Central memory CD4-positive, alpha-beta T cell (primary cell): ENCODE results near the gene ITSN1.
"Not testable (repeated sequence)": the region's sequence is repeated elsewhere in the genome, so short reads cannot be mapped to it uniquely, and the experiment has no call there.

ENCODE experiments used
- DNase-seq: peaks from one replicate; pipeline ENCODE4 v3.0.0; 2022

ITSN1 gene

DNA sequence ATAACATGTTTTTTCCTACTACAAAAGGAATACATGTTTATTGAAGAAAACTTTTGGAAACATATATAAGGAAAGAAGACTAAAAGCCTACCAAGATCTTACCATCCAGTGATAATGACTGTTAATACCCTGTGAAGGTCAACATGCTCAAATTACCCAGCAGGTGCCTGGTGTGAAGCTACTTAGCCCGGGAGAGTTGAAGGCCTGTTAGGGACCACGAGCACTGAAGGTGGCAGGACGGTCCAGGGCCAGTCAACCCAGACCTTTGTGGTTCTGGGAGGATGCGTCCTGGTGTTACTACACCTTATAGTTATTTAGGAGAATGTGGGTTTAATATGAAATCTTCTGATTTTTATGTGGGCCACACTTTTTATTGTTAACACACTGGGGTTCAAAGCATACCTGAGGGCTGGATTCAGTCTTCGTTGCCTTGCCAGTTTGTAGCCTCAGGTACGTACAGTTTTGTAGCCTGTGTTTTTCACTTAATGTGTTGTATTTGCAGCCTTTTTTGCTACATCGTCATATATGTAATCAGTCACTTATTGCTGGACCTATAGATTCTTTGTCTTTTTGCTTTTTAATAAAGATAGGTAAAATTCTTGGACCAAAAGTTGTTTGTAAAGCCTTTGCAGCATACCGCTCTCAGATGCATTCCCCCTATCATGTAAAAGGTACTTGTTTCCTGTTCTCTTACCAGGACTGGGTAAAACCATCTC lies 9.8 kb downstream of the ITSN1 start:
- no peak for DNase-seq

DNA sequence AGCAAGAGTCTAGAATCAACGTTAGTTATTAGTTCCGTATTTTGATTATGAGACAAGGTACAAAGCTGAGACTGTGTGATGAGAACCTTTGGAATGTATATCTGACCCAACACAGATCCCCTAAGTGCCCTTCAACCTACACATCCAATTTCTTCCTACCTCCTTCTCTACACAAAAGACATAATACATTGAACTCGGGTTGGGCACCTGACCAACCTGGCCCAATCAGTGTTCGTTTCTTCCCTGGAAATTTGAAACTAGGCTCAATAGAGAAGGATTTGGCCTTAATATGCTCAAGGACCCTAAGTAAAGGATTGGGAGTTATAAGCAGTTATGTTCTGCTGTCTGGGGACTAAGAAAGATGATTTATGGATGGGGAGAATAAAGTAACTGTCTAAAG lies 12.1 kb downstream of the ITSN1 start:
- no peak for DNase-seq

DNA sequence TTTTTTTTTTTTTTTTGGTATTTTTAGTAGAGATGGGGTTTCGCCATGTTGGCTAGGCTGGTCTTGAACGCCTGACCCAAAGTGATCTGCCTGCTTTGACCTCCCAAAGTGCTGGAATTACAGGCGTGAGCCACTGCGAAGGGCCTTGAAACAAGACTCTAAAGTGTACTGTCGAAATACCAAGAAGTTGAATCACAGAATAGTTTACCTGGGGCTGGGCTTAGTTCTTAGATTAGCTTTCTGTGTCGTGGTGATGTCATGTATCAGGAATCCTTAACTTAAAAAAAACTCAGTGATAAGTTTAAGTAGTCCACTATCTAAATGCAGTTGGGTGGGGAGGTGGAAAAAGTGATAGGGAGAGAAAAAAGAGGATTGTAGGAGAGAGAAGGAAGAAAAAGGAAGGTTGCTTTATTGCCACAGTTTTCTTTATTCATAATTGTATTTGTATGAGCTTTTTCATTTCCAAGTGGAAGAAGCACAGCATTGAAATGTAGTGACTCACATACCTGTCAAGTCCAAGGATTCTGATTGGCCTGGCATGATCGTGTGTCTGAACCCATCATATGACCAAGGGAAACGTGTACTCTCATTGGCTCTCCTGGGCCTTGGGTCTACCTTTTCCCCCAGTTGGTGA lies 13.4 kb downstream of the ITSN1 start:
- DNase-seq = no peak

DNA sequence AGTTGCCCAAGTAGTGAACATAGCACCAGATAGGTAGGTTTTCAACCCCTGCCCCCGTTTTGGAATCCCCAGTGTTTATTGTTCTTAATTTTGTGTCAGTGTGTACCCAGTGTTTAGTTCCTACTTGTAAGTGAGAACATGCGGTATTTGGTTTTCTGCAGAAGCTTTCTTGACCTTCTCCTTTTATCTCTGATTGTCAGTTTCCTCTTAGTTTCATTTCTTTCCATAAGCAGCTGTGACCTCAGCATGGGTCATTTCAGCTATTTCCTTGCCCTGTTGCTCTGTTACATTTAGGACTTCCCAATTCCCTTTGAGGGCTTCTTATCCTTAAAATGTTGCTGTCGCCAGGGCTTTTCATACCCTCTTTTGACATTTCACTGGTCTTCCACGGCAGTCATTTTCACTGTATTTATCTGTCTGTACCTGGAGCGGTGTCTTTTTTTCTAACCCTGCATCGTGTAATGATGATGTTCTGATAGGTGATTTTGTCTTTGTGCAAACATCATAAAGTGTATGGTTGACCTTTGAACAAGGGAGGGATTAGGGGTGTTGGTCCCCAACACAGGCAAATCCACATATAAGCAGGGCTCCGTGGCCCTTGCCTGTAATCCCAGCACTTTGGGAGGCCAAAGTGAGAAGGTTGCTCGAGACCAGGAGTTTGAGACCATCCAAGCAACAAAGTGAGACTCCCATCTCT lies 15.0 kb downstream of the ITSN1 start:
- no peak for DNase-seq

DNA sequence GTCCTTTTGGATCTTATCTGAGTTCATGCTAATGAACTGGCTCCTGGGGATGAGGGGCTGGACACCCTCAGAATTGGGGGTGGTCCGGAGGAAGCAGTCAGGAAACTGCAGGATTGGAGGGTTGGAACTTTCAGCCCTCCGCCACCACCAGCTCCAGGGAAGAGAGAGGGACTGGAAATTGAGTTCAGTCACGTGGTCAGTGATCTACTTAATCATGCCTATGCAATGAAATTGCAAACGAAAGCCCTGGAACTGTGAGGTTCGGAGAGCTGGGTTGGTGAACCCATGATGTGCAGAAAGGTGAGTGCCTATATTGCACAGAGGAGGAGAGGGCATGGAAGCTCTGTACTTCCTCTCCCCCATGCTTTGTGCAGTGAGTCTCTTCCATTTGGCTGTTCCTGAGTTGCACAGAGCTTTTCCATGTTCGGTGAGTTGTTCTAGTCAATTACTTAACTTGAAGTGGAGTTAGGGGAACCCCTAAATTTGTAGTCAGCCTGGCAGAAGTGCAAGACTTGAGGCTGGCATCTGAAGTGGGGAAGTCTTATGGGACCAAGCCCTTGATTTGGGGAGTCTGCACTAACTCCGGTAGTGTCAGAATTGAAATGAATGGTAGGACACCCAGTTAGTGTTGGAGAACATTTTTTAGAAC lies 16.7 kb downstream of the ITSN1 start:
- DNase-seq = no peak

DNA sequence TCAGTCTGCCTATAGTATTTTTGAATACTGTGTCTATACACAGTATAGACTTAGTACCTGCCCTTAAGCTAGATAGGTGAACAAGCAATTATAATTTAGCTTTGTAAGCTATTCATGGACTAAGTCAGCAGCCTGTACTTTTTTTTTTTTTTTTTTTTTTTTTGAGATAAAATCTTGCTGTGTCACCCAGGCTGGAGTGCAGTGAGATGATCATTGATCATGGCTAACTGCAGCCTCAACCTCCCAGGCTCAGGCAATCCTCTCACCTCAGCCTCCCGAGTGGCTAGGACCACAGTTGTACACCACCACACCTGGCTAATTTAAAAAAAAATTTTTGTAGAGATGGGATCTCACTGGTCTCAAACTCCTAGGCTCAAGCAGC lies 17.3 kb downstream of the ITSN1 start:
- no peak for DNase-seq

DNA sequence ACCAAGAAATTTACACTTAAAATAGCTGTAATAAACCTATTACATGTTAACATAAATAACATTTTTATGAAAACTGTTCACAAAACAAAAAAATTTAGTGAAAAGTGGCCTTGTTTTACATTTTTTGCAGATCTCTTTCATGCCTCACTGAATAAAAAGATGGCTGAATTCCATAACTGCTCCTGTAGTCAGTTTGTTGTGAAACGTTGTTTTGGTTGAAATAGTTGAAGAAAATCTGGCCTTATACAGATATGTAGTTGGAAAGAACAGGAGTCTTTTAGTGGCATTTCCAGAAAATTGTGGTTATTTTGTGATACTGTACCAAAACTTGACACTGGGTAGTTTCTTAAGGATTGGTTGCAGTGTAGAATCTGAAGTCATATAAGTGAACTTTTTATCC lies 18.1 kb downstream of the ITSN1 start:
- DNase-seq = no peak

DNA sequence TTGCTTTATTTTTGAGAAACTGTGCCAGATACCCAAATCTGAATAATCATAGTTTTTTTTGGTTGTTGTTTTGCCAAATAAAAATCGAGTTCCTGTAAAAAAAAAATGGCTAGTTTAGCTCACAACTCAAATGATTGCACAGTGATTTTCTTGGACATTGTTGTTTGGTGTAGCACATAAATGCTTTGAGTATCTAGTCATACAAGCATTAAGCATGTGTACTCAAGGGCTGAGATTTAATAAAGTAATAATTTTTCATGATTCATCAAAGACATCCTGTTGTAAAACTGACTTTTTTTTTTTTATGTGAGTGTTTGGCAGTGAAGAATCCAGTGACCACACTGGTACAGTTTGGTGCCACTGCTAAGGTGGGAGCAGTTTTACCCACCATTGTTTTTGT lies 18.8 kb downstream of the ITSN1 start:
- no peak for DNase-seq

DNA sequence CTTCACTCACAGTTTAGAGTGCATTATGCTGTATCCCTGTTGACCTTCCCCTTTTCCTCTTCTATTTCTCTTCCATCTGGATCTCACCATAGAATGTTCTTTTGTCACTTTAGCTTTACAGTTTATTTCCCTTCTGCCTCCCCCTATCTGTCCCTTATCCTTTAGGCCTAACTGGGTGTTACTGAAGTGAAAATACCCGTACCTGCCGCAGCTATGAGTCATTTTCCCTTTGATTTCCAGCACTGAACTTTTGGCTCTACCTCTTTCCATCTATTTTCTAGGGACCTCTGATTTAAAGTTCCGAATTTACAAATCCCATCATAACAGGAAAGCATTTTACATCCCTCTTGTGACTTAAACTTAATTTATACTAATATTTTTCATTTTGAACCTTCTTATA lies 19.7 kb downstream of the ITSN1 start:
- DNase-seq = no peak

DNA sequence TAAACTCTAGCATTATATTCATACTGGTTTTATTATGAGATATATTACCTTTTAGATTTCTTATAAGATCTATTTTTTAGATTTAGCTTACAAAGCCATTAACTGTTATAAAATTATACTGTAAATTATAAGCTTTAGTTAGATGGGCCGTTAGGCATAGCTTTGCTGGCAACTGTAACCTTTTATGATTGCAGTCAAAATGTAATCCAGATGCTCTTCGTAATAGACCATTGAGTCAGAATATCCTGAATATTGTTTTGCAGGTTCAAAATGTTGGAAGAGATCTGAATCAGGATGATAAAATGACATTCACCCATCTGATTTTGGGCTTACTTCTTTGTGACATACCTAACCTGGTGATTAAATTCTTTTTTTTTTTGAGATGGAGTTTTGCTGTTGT lies 20.9 kb downstream of the ITSN1 start:
- DNase-seq = no peak

DNA sequence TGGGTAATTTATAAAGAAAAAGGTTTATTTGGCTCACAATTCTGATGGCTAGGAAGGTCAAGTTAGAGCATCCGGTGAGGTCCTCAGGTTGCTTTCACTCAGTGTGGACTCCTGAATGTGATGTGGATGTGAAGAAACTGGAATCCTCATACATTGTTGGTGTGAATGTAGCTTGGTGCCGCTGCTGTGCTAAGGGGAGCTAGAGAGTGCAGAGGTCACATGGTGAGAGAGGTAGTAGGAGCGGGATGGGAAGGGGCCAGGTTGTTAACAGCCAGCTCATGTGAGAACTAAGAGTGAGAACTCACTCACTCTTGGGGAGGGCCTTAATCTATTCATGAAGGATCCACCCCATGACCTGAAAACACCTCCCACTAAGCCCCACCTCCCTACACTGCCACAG lies 21.8 kb downstream of the ITSN1 start:
- no peak for DNase-seq

DNA sequence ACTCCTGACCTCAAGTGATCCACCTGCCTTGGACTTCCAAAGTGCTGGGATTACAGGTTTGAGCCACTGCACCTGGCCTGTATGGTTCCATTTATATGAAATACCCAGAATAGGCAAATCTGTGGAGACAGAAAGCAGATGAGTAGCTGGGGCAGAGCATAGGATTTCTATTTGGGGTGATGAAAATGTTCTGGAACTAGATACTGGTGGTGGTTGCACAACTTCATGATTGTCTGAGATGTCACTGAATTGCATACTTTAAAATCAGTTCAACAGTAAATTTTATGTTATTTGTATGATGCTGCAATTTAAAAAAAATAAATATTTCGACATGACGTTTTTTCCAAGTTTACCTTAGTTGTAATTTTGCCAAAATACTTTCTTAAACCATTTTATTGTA lies 23.9 kb downstream of the ITSN1 start:
- no peak for DNase-seq

DNA sequence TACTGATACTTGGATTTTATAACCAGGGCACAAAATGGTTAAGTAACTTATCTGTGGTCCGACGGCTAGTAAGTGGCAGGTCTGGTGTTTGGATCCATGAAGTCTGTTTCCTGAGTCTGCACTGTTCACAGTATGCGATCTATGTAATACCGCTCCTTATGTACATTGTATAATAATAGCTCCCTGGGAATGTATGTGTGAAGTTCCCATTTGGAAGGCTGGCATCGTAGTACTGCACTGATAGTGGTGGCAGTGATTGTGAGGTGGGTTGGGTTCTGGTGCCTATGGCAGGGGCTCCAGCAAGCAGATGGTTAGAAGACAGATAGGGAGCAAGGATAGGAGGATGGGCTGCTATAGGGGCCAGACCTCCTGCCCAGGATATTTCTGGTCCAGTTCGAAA lies 25.3 kb downstream of the ITSN1 start:
- no peak for DNase-seq

DNA sequence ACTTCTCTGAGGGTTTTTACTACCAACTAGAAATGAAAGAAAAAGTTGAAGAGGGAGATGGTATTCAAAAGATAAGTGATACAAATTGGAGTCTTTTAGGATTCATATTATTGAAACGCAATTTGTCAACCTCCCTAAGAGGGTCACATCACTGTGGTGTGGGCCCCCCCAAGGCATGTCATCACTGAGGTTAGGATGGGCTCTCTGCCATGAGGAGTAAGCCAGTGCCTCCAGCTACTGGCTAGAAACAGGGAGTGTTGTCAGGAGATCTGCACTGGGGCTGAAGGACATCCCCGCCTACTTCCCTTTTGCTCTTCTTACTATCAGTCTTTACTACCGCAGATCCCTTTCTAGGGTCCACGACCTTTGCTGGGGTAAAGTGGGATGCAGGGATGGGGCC lies 25.9 kb downstream of the ITSN1 start:
- DNase-seq = no peak

DNA sequence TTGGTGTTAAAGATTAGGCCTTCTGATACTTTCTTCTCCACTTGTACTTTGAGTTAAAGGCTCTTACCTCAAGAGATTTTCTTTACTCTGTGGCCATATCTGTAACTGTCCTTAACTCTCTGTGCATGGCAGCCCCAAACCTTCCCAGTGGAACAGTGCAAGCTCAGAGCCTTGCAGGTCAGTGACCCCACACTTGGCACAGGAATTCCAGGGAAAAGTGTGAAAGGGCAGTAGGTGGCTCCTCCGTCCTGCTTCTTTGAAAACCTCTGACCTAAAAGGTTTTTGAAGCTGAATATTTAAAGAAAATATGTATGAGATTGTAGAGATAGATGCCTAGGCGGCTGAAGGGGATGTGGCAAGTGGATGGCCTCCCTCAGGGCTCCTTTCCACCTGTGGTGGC lies 26.3 kb downstream of the ITSN1 start:
- no peak for DNase-seq

DNA sequence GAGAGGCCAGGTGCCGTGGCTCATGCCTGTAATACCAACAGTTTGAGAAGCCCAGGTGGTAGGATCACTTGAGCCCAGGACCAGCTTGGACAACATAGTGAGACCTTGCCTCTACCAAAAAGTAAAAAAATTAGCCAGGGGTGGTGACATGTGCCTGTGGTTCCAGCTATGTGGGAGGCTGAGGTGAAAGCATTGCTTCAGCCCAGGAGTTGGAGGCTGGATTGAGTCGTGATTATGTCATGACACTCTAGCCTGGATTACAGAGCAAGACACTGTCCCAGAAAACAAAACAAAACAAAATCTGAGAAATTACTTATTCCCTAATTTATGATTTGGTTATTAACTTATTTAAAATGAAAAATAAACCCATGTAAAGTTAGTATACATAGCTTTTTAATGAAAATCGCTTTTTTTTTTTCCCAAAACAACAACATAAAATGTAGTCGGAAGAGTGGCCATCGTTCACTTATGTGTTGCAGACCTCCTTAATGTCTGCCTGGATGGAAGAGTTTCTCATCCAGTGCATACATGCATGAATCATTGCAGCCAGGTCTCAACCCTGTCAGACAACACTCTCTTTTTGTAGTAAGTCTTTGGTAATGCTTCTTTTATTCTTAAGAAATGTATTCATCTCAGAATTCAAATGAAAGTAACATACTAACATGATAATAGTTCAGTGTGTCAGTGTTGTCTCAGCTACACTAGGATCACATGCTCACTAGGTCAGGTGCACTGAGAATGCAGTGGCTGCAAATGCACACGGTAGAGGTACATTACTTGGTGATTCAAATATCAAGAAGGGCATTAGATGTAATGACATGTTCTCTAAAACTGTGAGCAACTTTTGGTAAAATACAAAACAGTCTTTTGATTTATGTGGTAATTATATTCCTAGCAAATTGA lies 28.0 kb downstream of the ITSN1 start:
- no peak for DNase-seq

DNA sequence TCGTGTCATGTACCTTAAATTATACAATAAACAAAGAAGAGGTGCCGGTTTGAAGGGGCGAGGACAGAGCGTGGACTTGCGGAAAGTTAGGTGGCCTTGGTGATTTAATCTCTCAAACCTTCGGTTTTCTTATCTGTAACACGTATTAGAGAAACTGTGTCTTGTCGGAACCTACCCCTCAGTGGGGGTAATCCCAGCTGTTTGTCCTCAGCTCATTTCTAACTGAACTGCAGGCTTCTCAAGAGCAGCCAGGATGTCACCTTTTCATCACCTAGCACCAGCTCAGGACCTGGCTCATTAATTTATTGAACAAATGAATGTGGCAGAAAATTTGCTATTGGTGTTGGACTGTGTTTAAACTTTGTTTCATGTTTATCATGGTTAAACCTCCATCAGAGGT lies 31.2 kb downstream of the ITSN1 start:
- DNase-seq = no peak

DNA sequence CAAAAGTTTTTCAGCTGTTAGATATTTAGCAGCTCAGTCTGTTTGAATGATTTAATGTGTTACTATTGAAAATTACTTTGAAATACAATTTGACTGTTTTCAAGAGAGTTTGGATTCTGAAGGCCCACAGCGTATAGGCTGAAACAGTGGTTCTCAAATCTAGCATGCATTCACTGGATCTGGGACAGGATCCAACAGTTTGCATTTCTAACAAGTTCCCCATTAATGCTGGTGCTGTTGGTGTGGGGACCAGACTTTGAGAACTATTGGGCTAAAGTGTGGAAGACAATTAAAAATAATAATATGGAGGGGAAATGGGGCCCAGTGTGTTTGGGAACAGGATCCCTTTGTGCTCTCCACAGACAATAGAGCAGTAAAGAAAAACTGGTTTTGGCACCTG lies 31.9 kb downstream of the ITSN1 start:
- DNase-seq = no peak

DNA sequence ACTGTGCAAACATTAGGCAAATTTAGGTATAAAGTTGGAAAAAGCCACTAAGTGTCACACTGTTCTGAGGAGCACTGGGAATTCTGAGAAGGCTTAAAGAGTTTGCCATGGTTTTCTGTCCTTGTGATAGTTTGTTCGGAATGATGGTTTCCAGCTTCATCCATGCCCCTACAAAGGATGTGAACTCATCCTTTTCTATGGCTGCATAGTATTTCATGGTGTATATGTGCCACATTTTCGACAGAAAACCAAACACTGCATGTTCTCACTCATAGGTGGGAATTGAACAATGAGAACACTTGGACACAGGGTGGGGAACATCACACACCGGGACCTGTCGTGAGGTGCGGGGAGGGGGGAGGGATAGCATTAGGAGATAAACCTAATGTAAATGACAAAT lies 34.4 kb downstream of the ITSN1 start:
- not testable (repeated sequence) for DNase-seq

DNA sequence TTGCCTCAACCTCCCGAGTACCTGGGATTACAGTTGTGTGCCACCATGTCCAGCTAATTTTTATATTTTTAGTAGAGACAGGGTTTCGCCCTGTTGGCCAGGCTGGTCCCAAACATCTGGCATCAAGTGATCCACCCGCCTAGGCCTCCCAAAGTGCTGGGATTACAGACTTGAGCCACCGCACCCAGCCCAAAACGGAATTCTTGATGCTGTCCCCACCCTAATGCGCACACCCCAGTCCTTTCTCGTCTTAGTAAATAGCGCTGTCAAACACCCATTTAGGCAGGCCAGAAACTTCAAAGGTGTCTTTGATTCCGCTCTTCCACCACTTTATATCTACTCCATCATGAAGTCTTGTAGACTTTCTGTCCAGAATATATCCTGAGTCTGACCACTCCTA lies 35.1 kb downstream of the ITSN1 start:
- no peak for DNase-seq

DNA sequence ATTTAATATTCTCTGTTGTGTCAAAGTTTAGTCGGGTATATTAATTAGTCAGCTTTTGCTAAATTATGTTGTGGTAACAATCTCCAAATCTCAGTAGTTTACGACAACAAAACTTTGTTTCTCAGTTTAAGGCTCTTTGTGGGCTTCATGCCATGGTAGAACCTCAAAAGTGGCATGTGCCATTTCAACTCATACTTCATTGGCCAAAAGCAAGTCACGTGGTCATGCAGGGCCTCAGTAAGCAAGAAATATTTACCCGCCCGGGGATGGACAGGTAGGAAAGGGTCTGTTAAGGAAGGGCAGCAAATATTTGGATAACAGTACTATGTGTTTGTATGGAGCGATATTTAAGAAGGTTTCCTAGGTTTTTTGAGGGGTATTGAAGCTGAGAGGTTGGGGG lies 38.6 kb downstream of the ITSN1 start:
- no peak for DNase-seq

DNA sequence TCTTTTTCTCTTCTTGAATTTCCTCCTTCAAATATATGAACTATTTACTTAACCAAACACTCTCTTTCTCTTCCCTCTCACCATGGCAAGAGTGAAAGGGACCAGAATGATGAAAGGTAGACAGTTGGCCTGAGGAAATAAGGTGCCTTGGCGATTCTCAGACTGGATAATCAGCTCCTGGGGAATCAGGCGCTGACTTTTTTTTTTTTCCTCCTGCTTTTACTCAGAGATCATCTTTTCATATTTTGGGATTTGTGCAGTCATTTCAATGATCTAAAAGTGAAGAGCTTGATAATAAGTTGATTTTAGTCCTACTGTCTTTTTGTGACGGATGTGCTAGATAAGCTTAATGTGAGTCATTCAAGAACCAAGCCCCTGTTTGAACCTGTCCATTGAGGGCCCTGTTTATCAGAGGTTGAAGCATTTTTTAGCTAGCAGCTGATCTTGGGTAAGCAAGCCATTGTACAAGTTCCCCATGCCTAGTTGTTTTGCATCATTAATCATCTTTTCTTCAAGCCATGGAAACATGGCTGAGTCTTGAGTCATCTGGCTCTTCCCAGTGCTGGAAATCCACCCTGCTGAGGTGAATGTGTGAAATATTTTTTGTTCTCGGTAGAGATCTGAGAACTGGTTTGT lies 40.8 kb downstream of the ITSN1 start:
- DNase-seq = no peak
